PC-9 (cell line): ENCODE measurements around the gene RYR2.

Source experiments
- CTCF ChIP-seq: fragments of 200-600 bp; sonication (generic); conservative IDR thresholded peaks from 2 replicates; pipeline ENCODE4 v1.6.1; 2017; ENCODE audit warnings: mixed run types, antibody characterized with exemption, mild to moderate bottlenecking, moderate library complexity
- EZH2 ChIP-seq: fragments of 200-600 bp; sonication (generic); IDR thresholded peaks from 2 replicates; pipeline ENCODE4 v1.8.0; 2017; ENCODE audit warnings: antibody characterized with exemption, low read depth

GRCh38 chr1:237640011-237640671, 598.2 kb downstream of the RYR2 start:
- TF ChIP-seq CTCF (no peak), EZH2 (no peak)
